H1 (cell line): ENCODE measurements around the gene EPHA4. TPM values are rescaled to one million over a fixed set of nuclear protein-coding genes. Genes with fewer than 3 reads are reported as not detected.

Source experiments
- CTCF ChIA-PET: fragments of 300-600 bp; sonication (Branson Sonifier 250); formaldehyde crosslinking; loops from one replicate; lab custom pipeline; 2021; ENCODE audit not compliant: partially characterized antibody; lab: Charles Lee
- POLR2A ChIA-PET: fragments of 300-600 bp; sonication (Branson Sonifier 250); formaldehyde crosslinking; loops from one replicate; lab custom pipeline; 2021; ENCODE audit warnings: inconsistent platforms; ENCODE audit not compliant: partially characterized antibody; lab: Charles Lee
- DNase-seq, 2 experiments: peaks; one replicate each; pipeline versions ENCODE4 v3.0.0 to v3.0.0-alpha.2; 2010 to 2022; ENCODE audit warnings: low spot score in 2 of 2, low read depth in 1 of 2, mixed read lengths in 1 of 2
- FAIRE-seq: peaks from 2 replicates; lab custom pipeline; 2011; peaks lifted over from hg19 to GRCh38; lab: Jason Lieb, UNC
- H2AFZ ChIP-seq: 2 replicates; pipeline ENCODE4 v1.8.1; 2012; ENCODE audit warnings: low read length, inconsistent platforms
- H2AK5ac ChIP-seq: 2 replicates; pipeline ENCODE4 v1.6.1; 2013; ENCODE audit warnings: low read depth, low read length
- H2BK120ac ChIP-seq: replicated peaks from 2 replicates; pipeline ENCODE3; 2013; ENCODE audit warnings: low read depth, low read length, inconsistent platforms
- H2BK12ac ChIP-seq: 2 replicates; pipeline ENCODE4 v1.6.1; 2013; ENCODE audit warnings: low read depth, low read length
- H2BK15ac ChIP-seq: 2 replicates; pipeline ENCODE4 v1.6.1; 2013; ENCODE audit warnings: low read length
- H2BK20ac ChIP-seq: 2 replicates; pipeline ENCODE4 v1.6.1; 2013; ENCODE audit warnings: low read length
- H2BK5ac ChIP-seq: 2 replicates; pipeline ENCODE4 v1.6.1; 2013; ENCODE audit warnings: low read depth, low read length
- H3K14ac ChIP-seq: 2 replicates; pipeline ENCODE4 v1.6.1; 2013; ENCODE audit warnings: inconsistent platforms; ENCODE audit not compliant: insufficient read length
- H3K18ac ChIP-seq: 2 replicates; pipeline ENCODE4 v1.6.1; 2013; ENCODE audit warnings: low read length; ENCODE audit errors: extremely low read depth
- H3K23ac ChIP-seq: 2 replicates; pipeline ENCODE4 v1.6.1; 2013; ENCODE audit warnings: inconsistent platforms; ENCODE audit not compliant: insufficient read length
- H3K23me2 ChIP-seq: 2 replicates; pipeline ENCODE4 v1.6.1; 2013; ENCODE audit warnings: low read depth, low read length
- H3K27ac ChIP-seq: 2 replicates; pipeline ENCODE4 v1.6.1; 2011; ENCODE audit warnings: low read depth, low read length, inconsistent platforms
- H3K27me3 ChIP-seq, 4 experiments: replicated peaks in 1 of 4; 1 replicate in 1 of 4; 2 replicates in 3 of 4; pipeline versions ENCODE4 v1.6.1 to v1.8.1; 2011 to 2013; ENCODE audit warnings: low read length in 3 of 4, mild to moderate bottlenecking in 3 of 4, inconsistent platforms in 2 of 4, mixed read lengths in 2 of 4, moderate library complexity in 1 of 4; ENCODE audit not compliant: control insufficient read depth in 3 of 4, insufficient read depth in 3 of 4; ENCODE audit errors: extremely low read depth in 1 of 4
- H3K36me3 ChIP-seq, 4 experiments: 2 replicates each; pipeline versions ENCODE4 v1.6.1 to v1.8.1; 2011 to 2013; ENCODE audit warnings: mild to moderate bottlenecking in 4 of 4, low read length in 3 of 4, moderate library complexity in 2 of 4, control low read depth in 1 of 4, inconsistent platforms in 1 of 4; ENCODE audit not compliant: insufficient read depth in 4 of 4, control insufficient read depth in 2 of 4
- H3K4ac ChIP-seq: replicated peaks from 2 replicates; pipeline ENCODE3; 2013; ENCODE audit warnings: low read length, low read depth, mixed read lengths, inconsistent platforms; ENCODE audit not compliant: insufficient read length
- H3K4me1 ChIP-seq, 4 experiments: replicated peaks in 1 of 4; 1 replicate in 1 of 4; 2 replicates in 3 of 4; pipeline versions ENCODE4 v1.6.1 to v1.8.1; 2011 to 2013; ENCODE audit warnings: low read length in 3 of 4, inconsistent platforms in 2 of 4, mixed read lengths in 1 of 4; ENCODE audit not compliant: insufficient read depth in 4 of 4, control insufficient read depth in 3 of 4
- H3K4me2 ChIP-seq, 2 experiments: 2 replicates each; pipeline versions ENCODE4 v1.6.1 to v1.8.1; 2011 to 2013; ENCODE audit warnings: low read depth in 2 of 2, low read length in 2 of 2, control low read depth in 1 of 2, inconsistent platforms in 1 of 2, mild to moderate bottlenecking in 1 of 2; ENCODE audit not compliant: insufficient read depth in 1 of 2
- H3K4me3 ChIP-seq, 4 experiments: fragments of 200-600, 300-600 bp in 1 of 4; sonication (generic), shearing (Covaris generic), sonication (Bioruptor Twin) in 1 of 4; 2 replicates each; pipeline versions ENCODE4 v1.5.1 to v1.8.1; 2011 to 2016; ENCODE audit warnings: low read length in 4 of 4, low read depth in 3 of 4, control low read depth in 2 of 4, inconsistent platforms in 2 of 4, mild to moderate bottlenecking in 2 of 4, mixed read lengths in 1 of 4, moderate library complexity in 1 of 4; ENCODE audit not compliant: insufficient read depth in 2 of 4; ENCODE audit errors: extremely low read depth in 1 of 4
- H3K56ac ChIP-seq: replicated peaks from 2 replicates; pipeline ENCODE3; 2013; ENCODE audit warnings: low read depth, mild to moderate bottlenecking, mixed read lengths, low read length, inconsistent platforms; ENCODE audit not compliant: insufficient read length
- H3K79me1 ChIP-seq: 2 replicates; pipeline ENCODE4 v1.6.1; 2013; ENCODE audit warnings: low read depth, low read length, control low read depth
- H3K79me2 ChIP-seq, 2 experiments: 2 replicates each; pipeline versions ENCODE4 v1.6.1 to v1.8.1; 2012 to 2013; ENCODE audit warnings: low read length in 2 of 2, mild to moderate bottlenecking in 2 of 2, inconsistent platforms in 1 of 2; ENCODE audit not compliant: insufficient read depth in 2 of 2, control insufficient read depth in 1 of 2
- H3K9ac ChIP-seq, 4 experiments: replicated peaks in 1 of 4; 1 replicate in 1 of 4; 2 replicates in 3 of 4; pipeline versions ENCODE4 v1.6.1 to v1.8.1; 2011 to 2013; ENCODE audit warnings: low read depth in 3 of 4, low read length in 3 of 4, control low read depth in 2 of 4, mild to moderate bottlenecking in 2 of 4, moderate library complexity in 2 of 4, inconsistent platforms in 1 of 4; ENCODE audit errors: extremely low read depth in 1 of 4
- H3K9me3 ChIP-seq, 2 experiments: 2 replicates each; pipeline versions ENCODE4 v1.6.1 to v1.8.1; 2012 to 2013; ENCODE audit warnings: mild to moderate bottlenecking in 2 of 2, moderate library complexity in 2 of 2, control low read depth in 1 of 2, inconsistent platforms in 1 of 2, low read depth in 1 of 2, low read length in 1 of 2, mixed read lengths in 1 of 2; ENCODE audit not compliant: insufficient read depth in 2 of 2
- H4K20me1 ChIP-seq, 2 experiments: replicated peaks in 1 of 2; 2 replicates each; pipeline versions ENCODE3 to v1.8.1; 2011 to 2013; ENCODE audit warnings: inconsistent platforms in 2 of 2, low read length in 2 of 2, mild to moderate bottlenecking in 1 of 2; ENCODE audit not compliant: insufficient read depth in 2 of 2, control insufficient read depth in 1 of 2
- H4K5ac ChIP-seq: 2 replicates; pipeline ENCODE4 v1.6.1; 2013; ENCODE audit warnings: low read length, low read depth, mixed read lengths, inconsistent platforms; ENCODE audit not compliant: insufficient read length
- H4K8ac ChIP-seq: 2 replicates; pipeline ENCODE4 v1.8.0; 2013; ENCODE audit warnings: mild to moderate bottlenecking, moderate library complexity, low read length, inconsistent platforms; ENCODE audit not compliant: insufficient read depth; ENCODE audit errors: extremely low read depth
- H4K91ac ChIP-seq: replicated peaks from 2 replicates; pipeline ENCODE3; 2013; ENCODE audit warnings: low read length, mixed read lengths, inconsistent platforms; ENCODE audit not compliant: insufficient read length
- BCL11A ChIP-seq, 2 experiments: IDR thresholded peaks; one replicate each; pipeline ENCODE4 v1.6.1; 2011; ENCODE audit warnings: low read depth in 2 of 2, low read length in 2 of 2, mild to moderate bottlenecking in 2 of 2
- CBX5 ChIP-seq: fragments of 300-800, 300-1000 bp; sonication (generic); IDR thresholded peaks from 2 replicates; pipeline ENCODE4 v1.7.1; 2016; ENCODE audit warnings: antibody characterized with exemption, low read length, low read depth
- CTBP2 ChIP-seq: IDR thresholded peaks from 2 replicates; pipeline ENCODE4 v1.7.0; 2011; ENCODE audit warnings: borderline replicate concordance, mild to moderate bottlenecking, moderate library complexity, mixed read lengths, low read length; ENCODE audit not compliant: insufficient read depth, insufficient read length
- HDAC6 ChIP-seq: IDR thresholded peaks from one replicate; pipeline ENCODE4 v1.7.1; 2012; ENCODE audit warnings: low read depth, mild to moderate bottlenecking, inconsistent platforms, low read length, moderate library complexity
- NRF1 ChIP-seq: IDR thresholded peaks from 2 replicates; pipeline ENCODE4 v1.6.1; 2011; ENCODE audit warnings: mild to moderate bottlenecking, low read depth, low read length, improper control_type of control experiment
- RAD21 ChIP-seq, 2 experiments: IDR thresholded peaks in 1 of 2; conservative IDR thresholded peaks in 1 of 2; 2 replicates each; pipeline ENCODE4 v1.6.1; 2011; ENCODE audit warnings: low read depth in 2 of 2, low read length in 2 of 2, improper control_type of control experiment in 1 of 2, inconsistent platforms in 1 of 2, mild to moderate bottlenecking in 1 of 2, moderate library complexity in 1 of 2
- TBP ChIP-seq: IDR thresholded peaks from 2 replicates; pipeline ENCODE4 v1.6.1; 2011; ENCODE audit warnings: low read depth, low read length, improper control_type of control experiment
- TCF12 ChIP-seq: IDR thresholded peaks from 2 replicates; pipeline ENCODE4 v1.6.1; 2011; ENCODE audit warnings: low read depth, mild to moderate bottlenecking, low read length
- TEAD4 ChIP-seq: IDR thresholded peaks from 2 replicates; pipeline ENCODE4 v1.6.1; 2012; ENCODE audit warnings: low read depth, low read length, inconsistent platforms, mixed read lengths
- WGBS, 2 experiments: shearing (Covaris generic) in 1 of 2; methylation state at CpG; one replicate each; pipeline versions ENCODE4 v1.1.6 to v1.1.7; 2013 to 2015; ENCODE audit warnings: low lambda C conversion rate in 2 of 2, mixed read lengths in 2 of 2, inconsistent platforms in 1 of 2, low coverage in 1 of 2, missing lambda C conversion rate in 1 of 2; ENCODE audit not compliant: insufficient replicate concordance in 2 of 2, insufficient coverage in 1 of 2, insufficient read length in 1 of 2; ENCODE audit errors: extremely low coverage in 1 of 2, missing lambda C conversion rate in 1 of 2; 5-methylcytosine and 5-hydroxymethylcytosine counted together
- polyA plus RNA-seq, 7 experiments: library from polyadenylated mRNA; depleted of rRNA in 3 of 7; stranded (reverse) in 5 of 7; unstranded in 2 of 7; fragments of >200 nt in 5 of 7; fragments of 200-250 nt in 2 of 7; gene quantifications; 1 replicate in 5 of 7; 2 replicates in 1 of 7; 4 replicates in 1 of 7; pipeline versions ENCODE4 v1.2.1 to v1.2.3, GENCODE V29; 2011 to 2013; ENCODE audit warnings: missing spikeins in 2 of 7, mixed read lengths in 2 of 7
- total RNA-seq: library from RNA; stranded (reverse); fragmentation: NEBNext Ultra II Directional; extraction: Animal tissue kit (Norgen Biotek cat#: 25700); gene quantifications from 2 replicates; pipeline ENCODE4 v1.2.1, GENCODE V29; 2021
- TF ChIP-seq, protein P1 (sequence below): IDR thresholded peaks from 2 replicates; pipeline ENCODE4 v1.6.1; 2012; ENCODE audit warnings: low read length, inconsistent platforms
- TF ChIP-seq, protein P2 (sequence below): IDR thresholded peaks from 2 replicates; pipeline ENCODE4 v1.6.1; 2011; ENCODE audit warnings: low read length, improper control_type of control experiment

Gene EPHA4
- total and polyA plus RNA-seq, 2 of the 8 experiments (the other 6 are each of a cell fraction or from before 2014, with no cell fraction given), result 4.3 to 5.7 TPM

DNA sequence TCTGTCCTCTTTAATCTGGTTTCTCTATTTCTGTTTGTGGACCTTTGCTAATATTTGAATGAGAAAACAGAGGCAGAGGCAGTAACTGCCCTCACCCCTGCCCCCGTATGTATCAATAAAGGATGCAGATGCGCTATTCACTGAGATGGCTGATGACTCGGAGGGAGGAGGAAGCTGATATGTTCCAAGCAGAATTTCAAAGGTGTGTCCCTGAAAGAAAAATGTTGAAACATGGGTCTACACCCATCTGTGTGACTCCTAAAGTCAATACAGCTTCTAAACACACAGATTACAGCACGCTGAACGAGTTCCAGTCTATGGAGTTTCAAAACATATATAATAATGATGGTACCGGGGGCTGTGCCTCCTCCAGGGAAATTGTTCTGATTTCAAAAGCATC, 38.8 kb downstream of the EPHA4 start:
- no peak overlapping the region for H4K91ac ChIP-seq
- no peaks in the 10 kb centered on the region for H3K23me2 ChIP-seq
- no peak overlapping the region for H4K5ac ChIP-seq
- H3K18ac ChIP-seq, result no peak overlapping the region
- no peak overlapping the region for H2BK5ac ChIP-seq
- no peaks in the 10 kb centered on the region for H3K27me3 ChIP-seq
- FAIRE-seq, result no peak
- H4K8ac ChIP-seq, result no peak overlapping the region
- no peak overlapping the region for H2BK120ac ChIP-seq
- H3K27ac ChIP-seq, result no peak overlapping the region
- no peak overlapping the region for H3K23ac ChIP-seq
- DNase-seq, result no peak
- no peak overlapping the region for H3K9ac ChIP-seq
- CTCF ChIA-PET, result interaction anchor here (0.6 to 1.7 kb wide), 2 partner anchors 8 to 16 kb away, joined by 3 to 5 read pairs; no protein-coding TSS in a partner anchor
- no peak overlapping the region for H3K4me3 ChIP-seq
- H4K20me1 ChIP-seq, result no peaks in the 10 kb centered on the region
- no peaks in the 10 kb centered on the region for H3K79me1 ChIP-seq
- H3K4ac ChIP-seq, result no peak overlapping the region
- H2AFZ ChIP-seq, result no peak overlapping the region
- H3K79me2 ChIP-seq, result no peaks in the 10 kb centered on the region; a peak in 1 of 4 replicates
- no peaks in the 10 kb centered on the region for H3K36me3 ChIP-seq
- no peak overlapping the region for H3K4me2 ChIP-seq
- no peak overlapping the region for H3K14ac ChIP-seq
- H2BK15ac ChIP-seq, result no peak overlapping the region
- no peak overlapping the region for H2BK20ac ChIP-seq
- 85% methylated on average over 6 of the region's 6 CpGs; no CpG with 5 or more reads in 1 of the 2 experiments for WGBS, 2 experiments
- no peaks in the 10 kb centered on the region; a peak in 1 of 7 replicates for H3K4me1 ChIP-seq
- H3K56ac ChIP-seq, result no peak overlapping the region
- no peak overlapping the region for H2AK5ac ChIP-seq
- no peaks in the 10 kb centered on the region for H3K9me3 ChIP-seq
- H2BK12ac ChIP-seq, result no peak overlapping the region
- POLR2A ChIA-PET, result no interaction called here
- TF ChIP-seq TBP (no peak), BCL11A (IDR thresholded peaks at IDR 0.05; ENCODE audit: low read depth in 2 of 2, low read length in 2 of 2) (no peak), CTBP2 (no peak), HDAC6 (no peak), TCF12 (no peak), TEAD4 (no peak), CBX5 (no peak), NRF1 (no peak), RAD21 (IDR thresholded peaks at IDR 0.05 in 1 of 2, conservative IDR thresholded peaks at IDR 0.05 in 1 of 2; ENCODE audit: low read depth in 2 of 2, low read length in 2 of 2) (no peak)
- TF ChIP-seq, protein P1, sequence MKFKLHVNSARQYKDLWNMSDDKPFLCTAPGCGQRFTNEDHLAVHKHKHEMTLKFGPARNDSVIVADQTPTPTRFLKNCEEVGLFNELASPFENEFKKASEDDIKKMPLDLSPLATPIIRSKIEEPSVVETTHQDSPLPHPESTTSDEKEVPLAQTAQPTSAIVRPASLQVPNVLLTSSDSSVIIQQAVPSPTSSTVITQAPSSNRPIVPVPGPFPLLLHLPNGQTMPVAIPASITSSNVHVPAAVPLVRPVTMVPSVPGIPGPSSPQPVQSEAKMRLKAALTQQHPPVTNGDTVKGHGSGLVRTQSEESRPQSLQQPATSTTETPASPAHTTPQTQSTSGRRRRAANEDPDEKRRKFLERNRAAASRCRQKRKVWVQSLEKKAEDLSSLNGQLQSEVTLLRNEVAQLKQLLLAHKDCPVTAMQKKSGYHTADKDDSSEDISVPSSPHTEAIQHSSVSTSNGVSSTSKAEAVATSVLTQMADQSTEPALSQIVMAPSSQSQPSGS, result no peak
- TF ChIP-seq, protein P2, sequence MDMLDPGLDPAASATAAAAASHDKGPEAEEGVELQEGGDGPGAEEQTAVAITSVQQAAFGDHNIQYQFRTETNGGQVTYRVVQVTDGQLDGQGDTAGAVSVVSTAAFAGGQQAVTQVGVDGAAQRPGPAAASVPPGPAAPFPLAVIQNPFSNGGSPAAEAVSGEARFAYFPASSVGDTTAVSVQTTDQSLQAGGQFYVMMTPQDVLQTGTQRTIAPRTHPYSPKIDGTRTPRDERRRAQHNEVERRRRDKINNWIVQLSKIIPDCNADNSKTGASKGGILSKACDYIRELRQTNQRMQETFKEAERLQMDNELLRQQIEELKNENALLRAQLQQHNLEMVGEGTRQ, result no peak
